Epithelial cell of esophagus (primary cell): ENCODE data around the gene IFT172.

ENCODE experiments used
- DNase-seq: peaks from one replicate; pipeline ENCODE4 v3.0.0; 2010; ENCODE audit warnings: low read depth
- H3K4me3 ChIP-seq: 2 replicates; pipeline ENCODE4 v1.5.1; 2011; ENCODE audit warnings: mild to moderate bottlenecking, low read length, control low read depth
- CTCF ChIP-seq: IDR thresholded peaks from 2 replicates; pipeline ENCODE4 v1.5.1; 2011; ENCODE audit warnings: low read depth, mild to moderate bottlenecking, low read length, control low read depth, inconsistent platforms; ENCODE audit not compliant: insufficient read depth; ENCODE audit errors: missing control alignments

The IFT172 gene

DNA sequence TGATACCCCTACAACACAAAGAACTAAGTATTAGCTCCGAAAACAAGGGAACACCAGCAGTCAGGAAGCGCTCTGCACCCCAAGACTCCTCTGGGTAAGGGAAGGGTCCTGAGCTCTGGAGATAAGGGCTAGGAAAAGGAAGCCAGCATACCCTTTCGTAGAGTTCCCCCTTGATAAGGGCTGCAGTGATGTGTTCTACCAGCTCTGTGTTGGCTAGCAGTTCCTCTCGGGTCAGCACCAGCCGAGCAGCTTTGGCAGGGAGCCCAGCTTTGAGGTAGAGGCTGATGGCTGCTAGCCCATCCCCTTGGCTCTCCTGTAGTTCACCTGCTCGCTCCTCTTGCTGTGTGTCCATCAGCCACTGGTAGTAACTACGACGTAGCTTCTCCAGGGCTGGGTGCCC lies 28.4 kb downstream of the IFT172 start:
- no peak for TF ChIP-seq CTCF
- DNase-seq: no peak
- H3K4me3 ChIP-seq: no peak overlapping the region

- DNase-seq: no peak
- no peak overlapping the region for H3K4me3 ChIP-seq
- no peak for TF ChIP-seq CTCF
Observed at GRCh38 chr2:27453968-27454367, 35.6 kb downstream of the IFT172 start.

DNA sequence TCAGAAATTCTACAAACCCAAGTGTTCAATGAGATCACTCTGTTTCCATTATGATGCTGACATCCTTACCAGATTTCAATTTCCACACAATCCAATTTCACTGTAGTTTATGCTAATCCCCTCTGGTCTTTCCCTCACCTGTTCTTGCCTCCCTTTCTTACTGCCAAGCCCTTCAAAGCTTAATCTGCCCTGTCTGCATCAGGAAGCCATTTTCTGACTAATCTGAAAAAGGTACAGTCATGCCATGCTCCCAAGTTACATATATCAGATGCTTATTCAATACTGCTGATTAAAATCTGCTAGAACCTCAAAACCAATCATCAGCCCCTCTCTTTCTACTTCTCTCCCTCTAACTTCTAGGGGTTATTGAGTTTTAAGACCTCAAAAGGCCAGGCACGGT lies 38.4 kb downstream of the IFT172 start:
- TF ChIP-seq CTCF: no peak
- DNase-seq: no peak

DNA sequence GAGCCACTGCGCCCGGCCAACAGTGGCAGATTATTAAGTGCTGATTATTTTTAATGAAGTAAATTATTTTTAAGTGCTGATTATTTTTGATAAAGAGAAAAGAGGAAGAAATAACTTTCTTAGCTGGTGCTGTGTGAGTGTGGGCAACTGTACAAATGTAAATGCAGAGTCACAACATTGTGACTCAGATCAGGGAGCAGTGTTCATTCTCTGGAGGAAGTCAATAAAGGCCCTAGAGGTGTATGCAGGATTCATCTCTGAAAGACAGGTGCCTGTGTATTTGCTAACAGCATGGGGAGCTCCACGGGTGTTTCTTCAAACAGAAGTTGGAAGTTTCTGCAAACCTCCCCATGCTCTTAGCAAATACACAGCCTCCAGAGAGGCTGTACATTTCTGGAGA lies 41.2 kb downstream of the IFT172 start:
- DNase-seq: peak; percentile 52
- no peak for TF ChIP-seq CTCF
- no peak overlapping the region for H3K4me3 ChIP-seq

More for the DNA sequence above, 38.4 kb downstream of the IFT172 start:
- no peak overlapping the region for H3K4me3 ChIP-seq

GRCh38 chr2:27446057-27446456 lies 43.5 kb downstream of the IFT172 start:
- H3K4me3 ChIP-seq: no peak overlapping the region
- TF ChIP-seq CTCF: no peak
- peak; percentile 93 for DNase-seq

DNA sequence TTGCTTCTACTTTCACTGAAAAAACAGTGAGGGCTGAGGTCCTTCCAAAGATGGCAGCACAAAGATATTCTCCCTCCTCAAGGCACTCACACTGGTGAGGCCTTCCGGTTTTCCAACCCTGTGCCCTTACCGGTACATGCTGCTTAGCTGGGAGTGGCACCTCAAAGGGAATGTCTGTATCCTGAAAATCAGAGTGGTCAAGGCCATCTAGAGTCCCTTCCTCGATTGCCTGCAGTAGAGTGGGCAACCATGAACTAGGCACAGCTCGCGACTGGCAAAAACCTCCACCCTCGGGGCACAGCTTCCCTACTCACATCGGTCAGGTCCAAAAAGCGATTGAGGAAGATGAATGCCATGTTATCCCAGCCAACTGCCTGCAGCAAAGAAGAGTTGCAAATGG lies 43.9 kb downstream of the IFT172 start:
- TF ChIP-seq CTCF: no peak
- H3K4me3 ChIP-seq: no peak overlapping the region
- no peak for DNase-seq

DNA sequence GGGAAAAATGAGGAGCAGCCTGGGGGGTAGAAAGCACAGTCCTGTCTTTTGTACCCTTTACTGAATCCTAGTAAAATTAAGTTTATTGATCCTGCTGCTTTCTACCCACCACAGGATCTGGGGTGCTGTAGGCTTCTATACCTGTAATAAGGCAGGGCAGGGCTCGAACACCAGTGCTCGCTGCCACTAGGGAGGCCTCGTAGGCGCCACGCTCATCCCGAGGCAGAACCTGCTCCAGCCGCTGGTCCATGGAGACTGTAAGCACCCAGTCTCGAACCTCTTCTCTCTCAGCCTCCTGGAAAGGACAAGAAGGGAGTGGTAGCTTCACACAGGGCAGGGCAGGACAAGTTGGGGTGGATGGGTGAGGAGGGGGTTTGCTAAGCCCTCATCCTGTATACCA lies 44.4 kb downstream of the IFT172 start:
- no peak for TF ChIP-seq CTCF
- no peak overlapping the region for H3K4me3 ChIP-seq
- DNase-seq: no peak
